K562 (cell line): Measurements from ENCODE around the gene FTO.

ENCODE experiments used
- BACH1 ChIP-seq: fragments of 200-800 bp; sonication (Bioruptor generic); IDR thresholded peaks from 2 replicates; pipeline ENCODE4 v1.6.1; 2016; ENCODE audit warnings: missing genetic modification characterization, missing compliant biosample characterization
- CBX3 ChIP-seq, 2 experiments: IDR thresholded peaks; 1 replicate in 1 of 2; 2 replicates in 1 of 2; pipeline ENCODE4 v1.6.1; 2012; ENCODE audit warnings: inconsistent platforms in 2 of 2, low read length in 2 of 2, borderline replicate concordance in 1 of 2, control low read depth in 1 of 2
- CREB1 ChIP-seq, 2 experiments: sonication (generic) in 1 of 2; formaldehyde crosslinking in 1 of 2; IDR thresholded peaks; 2 replicates each; pipeline versions ENCODE4 v1.6.1 to v1.8.0; 2012 to 2022; ENCODE audit warnings: inconsistent platforms in 1 of 2, mild to moderate bottlenecking in 1 of 2, missing genetic modification reagents in 1 of 2, moderate library complexity in 1 of 2
- POLR2A ChIP-seq: fragments of 450-650 bp; conservative IDR thresholded peaks from 2 replicates; pipeline ENCODE4 v1.6.1; 2016
- ZNF274 ChIP-seq: IDR thresholded peaks from 2 replicates; pipeline ENCODE4 v1.6.1; 2011; ENCODE audit warnings: low read depth, mild to moderate bottlenecking, low read length, moderate library complexity, borderline replicate concordance
- TF ChIP-seq, protein P1 (sequence below): fragments of 450-650 bp; IDR thresholded peaks from 2 replicates; pipeline ENCODE4 v1.6.1; 2016; ENCODE audit warnings: missing biosample characterization, missing genetic modification characterization
- TF ChIP-seq, protein P2 (sequence below), 3 experiments: IDR thresholded peaks in 2 of 3; conservative IDR thresholded peaks in 1 of 3; 2 replicates each; pipeline ENCODE4 v1.5.1; 2011 to 2012; ENCODE audit warnings: low read length in 3 of 3, mild to moderate bottlenecking in 3 of 3, control low read depth in 2 of 3, improper control_type of control experiment in 1 of 3, inconsistent platforms in 1 of 3, low read depth in 1 of 3, mixed read lengths in 1 of 3, moderate library complexity in 1 of 3; ENCODE audit not compliant: insufficient read depth in 2 of 3
- TF ChIP-seq, protein P3 (sequence below): sonication (generic); formaldehyde crosslinking; IDR thresholded peaks from 2 replicates; pipeline ENCODE4 v1.5.0; 2020; ENCODE audit warnings: missing genetic modification reagents
- TF ChIP-seq, protein P4 (sequence below), 2 experiments: fragments of 450-650 bp in 1 of 2; IDR thresholded peaks; 2 replicates each; pipeline ENCODE4 v1.6.1; 2011 to 2017; ENCODE audit warnings: low read depth in 2 of 2, antibody characterized with exemption in 1 of 2, borderline replicate concordance in 1 of 2, low read length in 1 of 2, mild to moderate bottlenecking in 1 of 2, mixed read lengths in 1 of 2; ENCODE audit not compliant: control insufficient read depth in 1 of 2
- TF ChIP-seq, protein P5 (sequence below): sonication (generic); formaldehyde crosslinking; IDR thresholded peaks from 2 replicates; pipeline ENCODE4 v1.8.1; 2022; ENCODE audit warnings: missing genetic modification reagents
- TF ChIP-seq, protein P6 (sequence below): fragments of 250-450 bp; sonication (Bioruptor Pico); IDR thresholded peaks from 2 replicates; pipeline ENCODE4 v1.5.0; 2020; ENCODE audit warnings: mild to moderate bottlenecking, borderline replicate concordance
- TF ChIP-seq, protein P7 (sequence below): sonication (generic); formaldehyde crosslinking; IDR thresholded peaks from 2 replicates; pipeline ENCODE4 v1.8.0; 2023; ENCODE audit warnings: mild to moderate bottlenecking, missing genetic modification reagents

DNA sequence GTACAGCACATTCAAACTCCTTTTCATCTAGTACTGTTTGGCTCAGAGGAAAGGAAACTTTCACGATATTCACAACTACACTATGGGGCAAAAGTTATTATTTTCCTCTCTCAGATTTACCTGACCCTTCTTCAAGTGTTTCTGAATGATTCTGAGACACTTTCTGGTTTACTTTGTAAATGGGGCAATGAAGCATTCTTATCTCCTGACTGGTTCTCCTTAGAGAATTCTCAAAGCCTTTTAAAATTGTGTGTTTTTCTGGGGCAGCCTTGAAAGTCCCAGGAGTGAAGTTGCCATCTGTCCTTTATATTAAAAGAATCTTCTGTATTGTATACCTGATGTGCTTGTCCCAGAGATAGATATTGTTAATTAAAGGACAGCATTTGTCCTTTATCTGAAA is 264.9 kb downstream of the FTO start:
- TF ChIP-seq ZNF274 (no peak), POLR2A (no peak), BACH1 (tag) (no peak), CBX3 (IDR thresholded peaks at IDR 0.05; ENCODE audit: borderline replicate concordance in 1 of 2, low read length in 2 of 2) (no peak), CREB1 (IDR thresholded peaks at IDR 0.05) (no peak), CREB1 (CRISPR knock-in tag; IDR thresholded peaks at IDR 0.05) (no peak)
- TF ChIP-seq, protein P1, sequence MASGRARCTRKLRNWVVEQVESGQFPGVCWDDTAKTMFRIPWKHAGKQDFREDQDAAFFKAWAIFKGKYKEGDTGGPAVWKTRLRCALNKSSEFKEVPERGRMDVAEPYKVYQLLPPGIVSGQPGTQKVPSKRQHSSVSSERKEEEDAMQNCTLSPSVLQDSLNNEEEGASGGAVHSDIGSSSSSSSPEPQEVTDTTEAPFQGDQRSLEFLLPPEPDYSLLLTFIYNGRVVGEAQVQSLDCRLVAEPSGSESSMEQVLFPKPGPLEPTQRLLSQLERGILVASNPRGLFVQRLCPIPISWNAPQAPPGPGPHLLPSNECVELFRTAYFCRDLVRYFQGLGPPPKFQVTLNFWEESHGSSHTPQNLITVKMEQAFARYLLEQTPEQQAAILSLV (tag), result no peak
- TF ChIP-seq, protein P2, sequence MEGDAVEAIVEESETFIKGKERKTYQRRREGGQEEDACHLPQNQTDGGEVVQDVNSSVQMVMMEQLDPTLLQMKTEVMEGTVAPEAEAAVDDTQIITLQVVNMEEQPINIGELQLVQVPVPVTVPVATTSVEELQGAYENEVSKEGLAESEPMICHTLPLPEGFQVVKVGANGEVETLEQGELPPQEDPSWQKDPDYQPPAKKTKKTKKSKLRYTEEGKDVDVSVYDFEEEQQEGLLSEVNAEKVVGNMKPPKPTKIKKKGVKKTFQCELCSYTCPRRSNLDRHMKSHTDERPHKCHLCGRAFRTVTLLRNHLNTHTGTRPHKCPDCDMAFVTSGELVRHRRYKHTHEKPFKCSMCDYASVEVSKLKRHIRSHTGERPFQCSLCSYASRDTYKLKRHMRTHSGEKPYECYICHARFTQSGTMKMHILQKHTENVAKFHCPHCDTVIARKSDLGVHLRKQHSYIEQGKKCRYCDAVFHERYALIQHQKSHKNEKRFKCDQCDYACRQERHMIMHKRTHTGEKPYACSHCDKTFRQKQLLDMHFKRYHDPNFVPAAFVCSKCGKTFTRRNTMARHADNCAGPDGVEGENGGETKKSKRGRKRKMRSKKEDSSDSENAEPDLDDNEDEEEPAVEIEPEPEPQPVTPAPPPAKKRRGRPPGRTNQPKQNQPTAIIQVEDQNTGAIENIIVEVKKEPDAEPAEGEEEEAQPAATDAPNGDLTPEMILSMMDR (IDR thresholded peaks at IDR 0.05 in 2 of 3, conservative IDR thresholded peaks at IDR 0.05 in 1 of 3; ENCODE audit: insufficient read depth in 2 of 3, low read depth in 1 of 3, low read length in 3 of 3), result no peak
- TF ChIP-seq, protein P3, sequence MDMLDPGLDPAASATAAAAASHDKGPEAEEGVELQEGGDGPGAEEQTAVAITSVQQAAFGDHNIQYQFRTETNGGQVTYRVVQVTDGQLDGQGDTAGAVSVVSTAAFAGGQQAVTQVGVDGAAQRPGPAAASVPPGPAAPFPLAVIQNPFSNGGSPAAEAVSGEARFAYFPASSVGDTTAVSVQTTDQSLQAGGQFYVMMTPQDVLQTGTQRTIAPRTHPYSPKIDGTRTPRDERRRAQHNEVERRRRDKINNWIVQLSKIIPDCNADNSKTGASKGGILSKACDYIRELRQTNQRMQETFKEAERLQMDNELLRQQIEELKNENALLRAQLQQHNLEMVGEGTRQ, result no peak
- TF ChIP-seq, protein P4, sequence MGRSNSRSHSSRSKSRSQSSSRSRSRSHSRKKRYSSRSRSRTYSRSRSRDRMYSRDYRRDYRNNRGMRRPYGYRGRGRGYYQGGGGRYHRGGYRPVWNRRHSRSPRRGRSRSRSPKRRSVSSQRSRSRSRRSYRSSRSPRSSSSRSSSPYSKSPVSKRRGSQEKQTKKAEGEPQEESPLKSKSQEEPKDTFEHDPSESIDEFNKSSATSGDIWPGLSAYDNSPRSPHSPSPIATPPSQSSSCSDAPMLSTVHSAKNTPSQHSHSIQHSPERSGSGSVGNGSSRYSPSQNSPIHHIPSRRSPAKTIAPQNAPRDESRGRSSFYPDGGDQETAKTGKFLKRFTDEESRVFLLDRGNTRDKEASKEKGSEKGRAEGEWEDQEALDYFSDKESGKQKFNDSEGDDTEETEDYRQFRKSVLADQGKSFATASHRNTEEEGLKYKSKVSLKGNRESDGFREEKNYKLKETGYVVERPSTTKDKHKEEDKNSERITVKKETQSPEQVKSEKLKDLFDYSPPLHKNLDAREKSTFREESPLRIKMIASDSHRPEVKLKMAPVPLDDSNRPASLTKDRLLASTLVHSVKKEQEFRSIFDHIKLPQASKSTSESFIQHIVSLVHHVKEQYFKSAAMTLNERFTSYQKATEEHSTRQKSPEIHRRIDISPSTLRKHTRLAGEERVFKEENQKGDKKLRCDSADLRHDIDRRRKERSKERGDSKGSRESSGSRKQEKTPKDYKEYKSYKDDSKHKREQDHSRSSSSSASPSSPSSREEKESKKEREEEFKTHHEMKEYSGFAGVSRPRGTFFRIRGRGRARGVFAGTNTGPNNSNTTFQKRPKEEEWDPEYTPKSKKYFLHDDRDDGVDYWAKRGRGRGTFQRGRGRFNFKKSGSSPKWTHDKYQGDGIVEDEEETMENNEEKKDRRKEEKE (IDR thresholded peaks at IDR 0.05; ENCODE audit: borderline replicate concordance in 1 of 2, control insufficient read depth in 1 of 2, low read depth in 2 of 2, low read length in 1 of 2), result no peak
- TF ChIP-seq, protein P5, sequence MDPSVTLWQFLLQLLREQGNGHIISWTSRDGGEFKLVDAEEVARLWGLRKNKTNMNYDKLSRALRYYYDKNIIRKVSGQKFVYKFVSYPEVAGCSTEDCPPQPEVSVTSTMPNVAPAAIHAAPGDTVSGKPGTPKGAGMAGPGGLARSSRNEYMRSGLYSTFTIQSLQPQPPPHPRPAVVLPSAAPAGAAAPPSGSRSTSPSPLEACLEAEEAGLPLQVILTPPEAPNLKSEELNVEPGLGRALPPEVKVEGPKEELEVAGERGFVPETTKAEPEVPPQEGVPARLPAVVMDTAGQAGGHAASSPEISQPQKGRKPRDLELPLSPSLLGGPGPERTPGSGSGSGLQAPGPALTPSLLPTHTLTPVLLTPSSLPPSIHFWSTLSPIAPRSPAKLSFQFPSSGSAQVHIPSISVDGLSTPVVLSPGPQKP (CRISPR knock-in tag), result no peak
- TF ChIP-seq, protein P6, sequence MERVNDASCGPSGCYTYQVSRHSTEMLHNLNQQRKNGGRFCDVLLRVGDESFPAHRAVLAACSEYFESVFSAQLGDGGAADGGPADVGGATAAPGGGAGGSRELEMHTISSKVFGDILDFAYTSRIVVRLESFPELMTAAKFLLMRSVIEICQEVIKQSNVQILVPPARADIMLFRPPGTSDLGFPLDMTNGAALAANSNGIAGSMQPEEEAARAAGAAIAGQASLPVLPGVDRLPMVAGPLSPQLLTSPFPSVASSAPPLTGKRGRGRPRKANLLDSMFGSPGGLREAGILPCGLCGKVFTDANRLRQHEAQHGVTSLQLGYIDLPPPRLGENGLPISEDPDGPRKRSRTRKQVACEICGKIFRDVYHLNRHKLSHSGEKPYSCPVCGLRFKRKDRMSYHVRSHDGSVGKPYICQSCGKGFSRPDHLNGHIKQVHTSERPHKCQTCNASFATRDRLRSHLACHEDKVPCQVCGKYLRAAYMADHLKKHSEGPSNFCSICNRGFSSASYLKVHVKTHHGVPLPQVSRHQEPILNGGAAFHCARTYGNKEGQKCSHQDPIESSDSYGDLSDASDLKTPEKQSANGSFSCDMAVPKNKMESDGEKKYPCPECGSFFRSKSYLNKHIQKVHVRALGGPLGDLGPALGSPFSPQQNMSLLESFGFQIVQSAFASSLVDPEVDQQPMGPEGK (CRISPR knock-in tag), result no peak
- TF ChIP-seq, protein P7, sequence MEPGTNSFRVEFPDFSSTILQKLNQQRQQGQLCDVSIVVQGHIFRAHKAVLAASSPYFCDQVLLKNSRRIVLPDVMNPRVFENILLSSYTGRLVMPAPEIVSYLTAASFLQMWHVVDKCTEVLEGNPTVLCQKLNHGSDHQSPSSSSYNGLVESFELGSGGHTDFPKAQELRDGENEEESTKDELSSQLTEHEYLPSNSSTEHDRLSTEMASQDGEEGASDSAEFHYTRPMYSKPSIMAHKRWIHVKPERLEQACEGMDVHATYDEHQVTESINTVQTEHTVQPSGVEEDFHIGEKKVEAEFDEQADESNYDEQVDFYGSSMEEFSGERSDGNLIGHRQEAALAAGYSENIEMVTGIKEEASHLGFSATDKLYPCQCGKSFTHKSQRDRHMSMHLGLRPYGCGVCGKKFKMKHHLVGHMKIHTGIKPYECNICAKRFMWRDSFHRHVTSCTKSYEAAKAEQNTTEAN (CRISPR knock-in tag), result no peak
